Fibroblast of villous mesenchyme (primary cell): ENCODE results near the gene CCDC107. TPM values are rescaled to one million over a fixed set of nuclear protein-coding genes. Genes with fewer than 3 reads are reported as not detected.

Experiments used
- DNase-seq: peaks from one replicate; pipeline ENCODE4 v3.0.0-alpha.2; 2010; ENCODE audit warnings: low read depth
- H3K4me3 ChIP-seq: 2 replicates; pipeline ENCODE4 v1.5.1; 2011; ENCODE audit warnings: low read depth, mild to moderate bottlenecking, low read length
- CTCF ChIP-seq: IDR thresholded peaks from 2 replicates; pipeline ENCODE4 v1.5.1; 2012; ENCODE audit warnings: low read depth, mild to moderate bottlenecking, low read length; ENCODE audit not compliant: insufficient read depth
- total RNA-seq: library from RNA; depleted of rRNA; stranded (reverse); fragments of >200 nt; gene quantifications from 2 replicates; pipeline ENCODE4 v1.2.3, GENCODE V29; 2012

The CCDC107 gene
- total RNA-seq, 1 donor, result 18.1 TPM

- no peak for TF ChIP-seq CTCF
- DNase-seq, result no peak
- no peak overlapping the region for H3K4me3 ChIP-seq
Observed at GRCh38 chr9:35674025-35674361, 15.9 kb downstream of the CCDC107 start.

- no peak for DNase-seq
- H3K4me3 ChIP-seq, result peak overlapping the region; percentile 61
- TF ChIP-seq CTCF, result no peak
Observed at GRCh38 chr9:35675204-35675603, 17.1 kb downstream of the CCDC107 start.

- peak overlapping the region; percentile 61 for H3K4me3 ChIP-seq
- no peak for TF ChIP-seq CTCF
- no peak for DNase-seq
Observed at GRCh38 chr9:35675732-35676392, 17.8 kb downstream of the CCDC107 start.

- no peak for TF ChIP-seq CTCF
- no peak overlapping the region for H3K4me3 ChIP-seq
- no peak for DNase-seq
Observed at GRCh38 chr9:35679091-35679490, 21.0 kb downstream of the CCDC107 start.

- no peak for TF ChIP-seq CTCF
- no peak overlapping the region for H3K4me3 ChIP-seq
- no peak for DNase-seq
Observed at GRCh38 chr9:35679766-35680330, 21.8 kb downstream of the CCDC107 start.

- DNase-seq, result peak; percentile 46
- TF ChIP-seq CTCF, result no peak
- no peak overlapping the region for H3K4me3 ChIP-seq
Observed at GRCh38 chr9:35680331-35681105, 22.4 kb downstream of the CCDC107 start.
